Progenitor cell of endocrine pancreas (in vitro differentiated cells): ENCODE results near the gene ZSCAN5B. TPM values are rescaled to one million over a fixed set of nuclear protein-coding genes. Genes with fewer than 3 reads are reported as not detected.
"Not testable (repeated sequence)": the region's sequence is repeated elsewhere in the genome, so short reads cannot be mapped to it uniquely, and the experiment has no call there.

ENCODE experiments used
- DNase-seq: peaks from one replicate; pipeline ENCODE4 v3.0.0; 2021; ENCODE audit warnings: low spot score; ENCODE audit not compliant: unreplicated experiment
- H3K27ac Mint-ChIP-seq: 2 replicates; pipeline ENCODE4 v1.8.0; 2021; ENCODE audit warnings: mild to moderate bottlenecking, moderate library complexity, mixed read lengths
- H3K27me3 Mint-ChIP-seq: 2 replicates; pipeline ENCODE4 v1.8.0; 2021; ENCODE audit warnings: mixed read lengths
- H3K36me3 Mint-ChIP-seq: 2 replicates; pipeline ENCODE4 v1.8.0; 2022; ENCODE audit warnings: mixed read lengths; ENCODE audit not compliant: insufficient read depth
- H3K4me1 Mint-ChIP-seq: 2 replicates; pipeline ENCODE4 v1.8.0; 2021; ENCODE audit warnings: low read depth, mixed read lengths
- H3K4me3 Mint-ChIP-seq: 2 replicates; pipeline ENCODE4 v1.8.0; 2021; ENCODE audit warnings: low read depth, mild to moderate bottlenecking, moderate library complexity, mixed read lengths
- H3K9me3 Mint-ChIP-seq: 2 replicates; pipeline ENCODE4 v1.8.0; 2021; ENCODE audit warnings: low read depth, mixed read lengths
- long read RNA-seq: library from polyadenylated mRNA; unstranded; transcript quantifications from one replicate; pipeline ENCODE4 v2.0.0, GENCODE V29; 2020
- total RNA-seq: library from RNA; stranded (reverse); gene quantifications from 2 replicates; pipeline ENCODE4 v1.2.1, GENCODE V29; 2021
- TF ChIP-seq, protein P1 (sequence below): fragments of 200-600 bp; sonication (generic); IDR thresholded peaks from one replicate; pipeline ENCODE4 v1.5.0; 2021; ENCODE audit warnings: antibody characterized with exemption, mild to moderate bottlenecking; ENCODE audit not compliant: unreplicated experiment

ZSCAN5B gene, protein sequence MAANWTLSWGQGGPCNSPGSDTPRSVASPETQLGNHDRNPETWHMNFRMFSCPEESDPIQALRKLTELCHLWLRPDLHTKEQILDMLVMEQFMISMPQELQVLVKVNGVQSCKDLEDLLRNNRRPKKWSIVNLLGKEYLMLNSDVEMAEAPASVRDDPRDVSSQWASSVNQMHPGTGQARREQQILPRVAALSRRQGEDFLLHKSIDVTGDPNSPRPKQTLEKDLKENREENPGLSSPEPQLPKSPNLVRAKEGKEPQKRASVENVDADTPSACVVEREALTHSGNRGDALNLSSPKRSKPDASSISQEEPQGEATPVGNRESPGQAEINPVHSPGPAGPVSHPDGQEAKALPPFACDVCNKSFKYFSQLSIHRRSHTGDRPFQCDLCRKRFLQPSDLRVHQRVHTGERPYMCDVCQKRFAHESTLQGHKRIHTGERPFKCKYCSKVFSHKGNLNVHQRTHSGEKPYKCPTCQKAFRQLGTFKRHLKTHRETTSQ
- not detected in 2 replicates for total RNA-seq
- long read RNA-seq, result 0 reads

- not testable (repeated sequence) for H3K36me3 Mint-ChIP-seq, H3K4me3 Mint-ChIP-seq, H3K9me3 Mint-ChIP-seq, H3K4me1 Mint-ChIP-seq, H3K27me3 Mint-ChIP-seq, H3K27ac Mint-ChIP-seq, DNase-seq
These were observed at the start of gene ZSCAN5B for GRCh38 chr19:56197646-56198045. Gene ZSCAN5B, minus strand, starts transcription at chr19:56197783. Its CDS starts 4,731 bp downstream, at chr19:56193052.

DNA sequence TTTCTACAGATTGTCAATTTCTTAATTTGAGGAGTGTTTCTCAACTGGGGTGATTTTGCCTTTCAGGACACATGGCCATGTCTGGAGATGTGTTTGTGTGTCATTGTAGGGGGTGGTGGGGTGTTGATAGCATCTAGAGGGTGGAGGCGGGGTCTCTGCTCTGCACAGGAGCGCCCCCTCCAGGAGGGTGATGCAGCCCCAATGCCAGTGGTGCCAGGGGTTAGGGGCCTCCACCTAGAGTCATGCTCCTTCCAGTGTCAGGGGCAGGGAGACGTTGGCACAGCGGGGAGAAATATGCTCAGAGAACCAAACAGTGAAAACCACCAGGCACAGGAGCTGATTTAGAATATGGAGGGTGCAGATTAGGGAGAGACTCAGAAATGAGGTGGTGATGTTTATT, 48.2 kb upstream of the ZSCAN5B start:
- H3K36me3 Mint-ChIP-seq, H3K27me3 Mint-ChIP-seq, H3K9me3 Mint-ChIP-seq, H3K4me1 Mint-ChIP-seq, H3K4me3 Mint-ChIP-seq, DNase-seq: not testable (repeated sequence)
- H3K27ac Mint-ChIP-seq, result peak overlapping the region; percentile 11

DNA sequence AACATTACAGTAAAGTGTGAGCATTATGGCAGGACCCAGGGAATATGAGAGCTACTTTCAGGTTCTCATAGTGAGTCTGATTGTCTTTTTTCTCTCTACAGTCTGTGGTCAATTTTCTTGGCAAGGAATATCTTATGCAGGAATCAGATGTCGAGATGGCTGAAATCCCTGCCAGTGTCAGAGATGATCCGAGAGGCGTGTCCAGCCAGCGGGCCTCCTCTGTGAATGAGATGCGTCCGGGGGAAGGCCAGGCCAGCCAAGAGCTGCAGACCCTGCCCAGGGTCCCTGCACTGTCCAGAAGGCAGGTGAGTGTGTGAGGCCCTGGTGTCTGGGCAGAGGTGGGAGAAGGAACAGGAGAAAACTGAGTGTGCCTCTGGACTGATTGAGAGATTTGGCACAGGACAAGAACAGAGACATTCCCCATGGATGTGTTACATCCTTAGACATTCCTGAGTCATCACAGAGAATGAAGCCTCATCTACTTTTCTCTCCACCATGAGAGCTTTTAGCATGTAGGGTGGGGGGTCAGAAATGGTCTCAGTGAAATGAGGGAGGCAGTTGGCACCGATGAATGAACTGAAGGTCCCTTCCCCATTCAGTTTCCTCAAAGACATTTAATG, 47.6 kb upstream of the ZSCAN5B start:
- no peaks in the 10 kb centered on the region for H3K9me3 Mint-ChIP-seq
- H3K36me3 Mint-ChIP-seq, result no peaks in the 10 kb centered on the region
- no peak overlapping the region for H3K27ac Mint-ChIP-seq
- no peak for DNase-seq
- TF ChIP-seq, protein P1, sequence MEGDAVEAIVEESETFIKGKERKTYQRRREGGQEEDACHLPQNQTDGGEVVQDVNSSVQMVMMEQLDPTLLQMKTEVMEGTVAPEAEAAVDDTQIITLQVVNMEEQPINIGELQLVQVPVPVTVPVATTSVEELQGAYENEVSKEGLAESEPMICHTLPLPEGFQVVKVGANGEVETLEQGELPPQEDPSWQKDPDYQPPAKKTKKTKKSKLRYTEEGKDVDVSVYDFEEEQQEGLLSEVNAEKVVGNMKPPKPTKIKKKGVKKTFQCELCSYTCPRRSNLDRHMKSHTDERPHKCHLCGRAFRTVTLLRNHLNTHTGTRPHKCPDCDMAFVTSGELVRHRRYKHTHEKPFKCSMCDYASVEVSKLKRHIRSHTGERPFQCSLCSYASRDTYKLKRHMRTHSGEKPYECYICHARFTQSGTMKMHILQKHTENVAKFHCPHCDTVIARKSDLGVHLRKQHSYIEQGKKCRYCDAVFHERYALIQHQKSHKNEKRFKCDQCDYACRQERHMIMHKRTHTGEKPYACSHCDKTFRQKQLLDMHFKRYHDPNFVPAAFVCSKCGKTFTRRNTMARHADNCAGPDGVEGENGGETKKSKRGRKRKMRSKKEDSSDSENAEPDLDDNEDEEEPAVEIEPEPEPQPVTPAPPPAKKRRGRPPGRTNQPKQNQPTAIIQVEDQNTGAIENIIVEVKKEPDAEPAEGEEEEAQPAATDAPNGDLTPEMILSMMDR, result no peak
- no peak overlapping the region for H3K4me3 Mint-ChIP-seq
- no peaks in the 10 kb centered on the region for H3K27me3 Mint-ChIP-seq
- H3K4me1 Mint-ChIP-seq, result no peaks in the 10 kb centered on the region

GRCh38 chr19:56223481-56223880, 25.9 kb upstream of the ZSCAN5B start:
- Mint-ChIP-seq H3K27me3 (peaks cover 2% of the 10 kb centered on the region), H3K4me3 (no peak overlapping the region), H3K27ac (no peak overlapping the region), H3K9me3 (no peaks in the 10 kb centered on the region), H3K36me3 (peaks cover 8% of the 10 kb centered on the region), H3K4me1 (no peaks in the 10 kb centered on the region)
- TF ChIP-seq, protein P1, result no peak
- DNase-seq, result no peak

DNA sequence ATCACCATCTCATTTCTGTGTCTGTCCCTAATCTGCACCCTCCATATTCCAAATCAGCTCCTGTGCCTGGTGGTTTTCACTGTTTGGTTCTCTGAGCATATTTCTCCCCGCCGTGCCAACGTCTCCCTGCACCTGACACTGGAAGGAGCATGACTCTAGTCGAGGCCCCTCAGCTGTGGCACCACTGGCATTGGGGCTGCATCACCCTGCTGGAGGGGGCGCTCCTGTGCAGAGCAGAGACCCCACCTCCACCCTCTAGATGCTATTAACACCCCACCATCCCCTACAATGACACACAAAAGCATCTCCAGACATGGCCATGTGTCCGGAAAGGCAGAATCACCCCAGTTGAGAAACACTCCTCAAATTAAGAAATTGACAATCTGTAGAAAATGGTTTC, 25.3 kb upstream of the ZSCAN5B start:
- H3K4me3 Mint-ChIP-seq, result no peak overlapping the region
- TF ChIP-seq, protein P1, result no peak
- H3K27me3 Mint-ChIP-seq, result peaks cover 5% of the 10 kb centered on the region
- DNase-seq, result no peak
- no peaks in the 10 kb centered on the region for H3K4me1 Mint-ChIP-seq
- H3K9me3 Mint-ChIP-seq, result no peaks in the 10 kb centered on the region
- peaks cover 8% of the 10 kb centered on the region for H3K36me3 Mint-ChIP-seq
- H3K27ac Mint-ChIP-seq, result no peak overlapping the region

DNA sequence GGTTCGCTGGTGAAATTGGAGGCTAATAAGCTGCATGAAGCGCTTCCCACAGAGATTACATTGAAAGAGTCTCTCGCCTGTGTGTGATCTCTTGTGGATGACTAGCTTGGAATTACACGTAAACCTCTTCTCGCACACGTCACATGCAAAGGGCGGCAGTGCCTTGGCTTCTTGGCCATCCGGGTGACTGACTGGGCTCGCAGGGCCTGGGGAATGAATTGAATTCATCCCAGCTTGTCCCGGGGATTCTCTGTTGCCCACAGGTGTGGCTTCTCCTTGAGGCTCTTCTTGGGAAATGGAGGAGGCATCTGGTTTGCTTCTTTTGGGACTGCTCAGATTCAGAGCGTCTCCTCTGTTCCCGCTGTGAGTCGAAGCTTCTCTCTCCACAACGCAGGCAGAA, 24.3 kb upstream of the ZSCAN5B start:
- TF ChIP-seq, protein P1, result no peak
- no peak for DNase-seq
- Mint-ChIP-seq H3K27ac (no peak overlapping the region), H3K4me3 (no peak overlapping the region), H3K9me3 (no peaks in the 10 kb centered on the region), H3K4me1 (peaks cover 2% of the 10 kb centered on the region), H3K36me3 (peaks cover 8% of the 10 kb centered on the region), H3K27me3 (peaks cover 10% of the 10 kb centered on the region)
